Stimulated activated CD8-positive, alpha-beta memory T cell treated with anti-CD3 and anti-CD28 coated beads, Interleukin-7, amount 100 ng/mL, for 24 hours (primary cell): Measurements from ENCODE around the gene GNG7.
"Not testable (repeated sequence)": the region's sequence is repeated elsewhere in the genome, so short reads cannot be mapped to it uniquely, and the experiment has no call there.

Source experiments
- DNase-seq: peaks from one replicate; pipeline ENCODE4 v3.0.0-alpha.2; 2020; ENCODE audit warnings: low read depth

GNG7 gene

GRCh38 chr19:2574971-2575630 lies 127.4 kb downstream of the GNG7 start:
- DNase-seq: no peak

DNA sequence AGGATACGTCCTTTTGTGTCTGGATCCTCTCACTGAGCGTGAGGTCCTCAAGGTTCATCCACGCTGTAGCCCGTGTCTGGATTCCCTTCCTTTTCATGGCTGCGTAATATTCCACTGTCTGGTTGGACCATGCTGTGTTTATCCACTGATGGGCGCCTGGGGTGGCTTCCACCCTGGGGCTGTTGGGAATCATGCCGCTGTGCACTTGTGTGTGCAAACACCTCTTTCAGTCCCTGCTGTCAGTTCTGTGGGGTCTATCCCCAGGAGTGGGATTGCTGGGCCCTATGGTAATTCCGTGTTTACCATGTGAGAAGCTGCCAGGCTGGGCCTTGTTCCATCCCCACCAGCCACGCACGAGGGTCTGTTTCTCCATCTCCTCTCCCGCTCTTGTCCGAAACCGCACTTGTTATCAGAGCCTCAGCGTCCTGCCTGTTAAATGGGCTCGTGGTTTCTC lies 128.0 kb downstream of the GNG7 start:
- no peak for DNase-seq

GRCh38 chr19:2573916-2574315 lies 128.6 kb downstream of the GNG7 start:
- no peak for DNase-seq

DNA sequence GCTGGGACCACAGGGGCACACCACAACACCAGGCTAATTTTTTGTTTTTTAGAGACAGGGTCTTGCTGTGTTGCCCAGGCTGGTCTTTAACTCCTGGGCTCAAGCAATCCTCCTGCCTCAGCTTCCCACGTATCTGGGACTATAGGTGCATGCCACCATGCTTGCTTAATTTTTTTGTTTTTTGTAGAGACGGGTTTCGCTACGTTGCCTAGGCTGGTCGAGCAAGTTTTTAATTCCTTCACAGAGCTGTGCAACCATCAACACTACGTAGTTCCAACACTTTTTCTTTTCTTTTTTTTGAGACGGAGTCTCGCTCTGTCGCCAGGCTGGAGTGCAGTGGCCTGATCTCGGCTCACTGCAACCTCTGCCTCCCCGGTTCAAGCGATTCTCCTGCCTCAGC lies 130.3 kb downstream of the GNG7 start:
- not testable (repeated sequence) for DNase-seq

DNA sequence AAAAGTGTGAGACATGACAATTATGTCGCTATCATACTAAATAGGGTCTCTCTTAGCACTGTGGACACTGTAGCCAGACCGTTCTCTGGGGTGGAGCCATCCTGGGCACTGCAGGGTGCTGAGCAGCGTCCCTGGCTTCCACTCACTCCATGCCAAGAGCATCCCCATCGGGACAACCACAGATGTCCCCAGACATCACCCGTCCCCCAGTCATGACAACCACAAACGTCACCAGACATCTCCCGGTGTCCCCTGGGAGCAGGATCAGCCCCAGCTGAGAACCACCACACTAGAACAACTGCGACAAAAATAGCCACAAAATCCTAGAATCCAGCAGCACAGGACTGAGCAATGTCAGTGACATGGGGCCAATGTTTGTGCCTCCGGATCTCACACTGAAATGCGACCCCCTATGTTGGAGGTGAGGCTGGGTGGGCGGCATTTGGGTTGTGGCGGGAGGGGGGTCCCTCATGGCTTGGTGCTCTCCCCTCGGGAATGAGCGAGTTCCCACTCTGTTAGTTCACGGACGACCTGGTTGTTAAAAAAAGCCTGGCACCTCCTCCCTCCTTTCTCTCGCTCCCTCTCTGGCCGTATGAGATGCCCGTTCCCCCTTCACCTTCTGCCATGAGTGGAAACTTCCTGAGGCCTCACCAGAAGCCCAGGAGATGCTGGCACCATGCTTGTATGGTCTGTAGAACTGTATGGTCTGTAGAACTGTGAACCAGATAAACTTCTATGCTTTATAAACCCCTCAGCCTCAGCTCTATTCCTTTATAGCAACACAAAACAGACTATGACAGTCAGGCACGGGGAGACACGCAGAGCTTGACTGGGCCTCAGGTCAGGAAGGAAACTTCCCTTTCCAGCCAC lies 132.7 kb downstream of the GNG7 start:
- DNase-seq: no peak

DNA sequence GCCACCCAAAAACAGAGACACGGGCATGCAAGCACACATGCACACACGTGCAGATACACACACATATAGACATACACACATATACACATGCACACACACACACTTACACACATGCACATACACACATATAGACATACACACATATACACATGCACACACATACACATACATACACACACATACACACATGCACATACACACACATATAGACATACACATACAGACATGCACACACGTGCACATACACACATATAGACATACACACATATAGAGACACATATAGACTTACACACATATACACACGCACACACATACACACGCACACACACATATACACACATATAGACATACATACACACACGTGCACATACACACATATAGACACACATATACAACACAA lies 134.5 kb downstream of the GNG7 start:
- DNase-seq: no peak

DNA sequence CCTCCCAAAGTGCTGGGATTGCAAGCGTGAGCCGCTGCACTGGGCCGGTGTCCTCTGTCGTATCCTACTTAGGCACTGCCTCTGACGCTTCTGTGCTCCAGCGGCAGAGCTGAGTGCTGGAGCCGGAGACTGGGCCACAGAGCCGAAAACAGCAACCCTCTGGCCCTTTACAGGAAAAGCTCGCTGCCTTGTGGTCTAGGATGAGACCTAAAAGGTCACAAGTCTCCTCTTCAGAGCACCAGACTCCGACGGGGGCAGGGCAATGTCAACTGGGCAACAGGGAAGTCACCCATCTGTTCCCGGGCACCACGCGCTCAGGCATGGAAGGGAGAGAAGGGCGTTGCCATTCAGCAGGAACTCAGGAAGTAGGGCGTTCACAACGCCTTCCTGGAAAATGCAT lies 134.9 kb downstream of the GNG7 start:
- DNase-seq: no peak

- DNase-seq: not testable (repeated sequence)
Measured at GRCh38 chr19:2563546-2563945, 138.9 kb downstream of the GNG7 start.

GRCh38 chr19:2561895-2562294 lies 140.6 kb downstream of the GNG7 start:
- DNase-seq: peak; percentile 43

- no peak for DNase-seq
Measured at GRCh38 chr19:2561221-2561620, 141.3 kb downstream of the GNG7 start.

DNA sequence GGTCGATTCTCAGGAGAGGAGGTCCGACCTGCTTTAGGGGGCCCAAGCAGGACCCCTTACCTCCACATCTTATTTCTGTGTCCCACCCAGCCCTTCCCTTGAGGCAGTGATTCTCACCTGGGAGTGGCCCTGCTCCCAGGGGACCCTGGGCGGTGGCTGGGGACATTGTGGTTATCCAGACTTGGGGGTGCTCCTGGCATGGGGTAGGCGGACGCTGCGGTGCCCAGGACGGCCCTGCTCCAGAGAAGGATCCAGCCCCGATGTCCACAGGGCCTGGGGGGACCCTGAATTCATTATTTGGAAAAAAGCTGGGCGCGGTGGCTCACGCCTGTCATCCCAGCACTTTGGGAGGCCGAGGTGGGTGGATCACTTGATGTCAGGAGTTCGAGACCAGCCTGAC lies 142.1 kb downstream of the GNG7 start:
- DNase-seq: no peak

GRCh38 chr19:2558543-2558942 lies 144.0 kb downstream of the GNG7 start:
- no peak for DNase-seq

DNA sequence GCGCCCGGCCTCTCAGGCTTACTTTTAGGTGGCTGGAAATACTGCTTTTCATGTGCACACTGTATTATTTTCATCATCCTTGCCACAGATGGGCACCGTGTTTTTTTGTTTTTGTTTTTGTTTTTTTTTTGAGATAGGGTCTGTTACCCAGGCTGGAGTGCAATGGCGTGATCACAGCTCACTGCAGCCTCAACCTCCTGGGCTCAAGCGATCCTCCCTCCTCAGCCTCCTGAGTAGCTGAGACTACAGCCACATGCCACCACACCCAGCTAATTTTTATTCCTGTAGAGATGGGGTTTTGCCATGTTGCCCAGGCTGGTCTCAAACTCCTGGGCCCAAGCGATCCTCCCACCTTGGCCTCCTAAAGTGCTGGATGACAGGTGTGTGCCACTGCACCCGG lies 144.4 kb downstream of the GNG7 start:
- DNase-seq: not testable (repeated sequence)

DNA sequence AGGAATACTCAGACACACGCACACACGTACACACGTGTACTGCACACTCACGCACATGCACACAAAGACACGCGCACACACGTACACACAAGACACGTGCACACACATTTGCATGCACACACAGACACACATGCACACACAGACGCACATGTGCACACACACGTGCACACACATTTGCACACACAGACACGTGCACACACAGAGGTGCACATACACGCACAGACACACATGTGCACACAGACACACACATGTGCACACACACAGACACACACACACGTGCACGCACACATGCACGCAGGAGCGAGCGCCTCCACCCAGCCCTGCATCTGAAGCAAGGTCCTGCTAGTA lies 145.4 kb downstream of the GNG7 start:
- no peak for DNase-seq

DNA sequence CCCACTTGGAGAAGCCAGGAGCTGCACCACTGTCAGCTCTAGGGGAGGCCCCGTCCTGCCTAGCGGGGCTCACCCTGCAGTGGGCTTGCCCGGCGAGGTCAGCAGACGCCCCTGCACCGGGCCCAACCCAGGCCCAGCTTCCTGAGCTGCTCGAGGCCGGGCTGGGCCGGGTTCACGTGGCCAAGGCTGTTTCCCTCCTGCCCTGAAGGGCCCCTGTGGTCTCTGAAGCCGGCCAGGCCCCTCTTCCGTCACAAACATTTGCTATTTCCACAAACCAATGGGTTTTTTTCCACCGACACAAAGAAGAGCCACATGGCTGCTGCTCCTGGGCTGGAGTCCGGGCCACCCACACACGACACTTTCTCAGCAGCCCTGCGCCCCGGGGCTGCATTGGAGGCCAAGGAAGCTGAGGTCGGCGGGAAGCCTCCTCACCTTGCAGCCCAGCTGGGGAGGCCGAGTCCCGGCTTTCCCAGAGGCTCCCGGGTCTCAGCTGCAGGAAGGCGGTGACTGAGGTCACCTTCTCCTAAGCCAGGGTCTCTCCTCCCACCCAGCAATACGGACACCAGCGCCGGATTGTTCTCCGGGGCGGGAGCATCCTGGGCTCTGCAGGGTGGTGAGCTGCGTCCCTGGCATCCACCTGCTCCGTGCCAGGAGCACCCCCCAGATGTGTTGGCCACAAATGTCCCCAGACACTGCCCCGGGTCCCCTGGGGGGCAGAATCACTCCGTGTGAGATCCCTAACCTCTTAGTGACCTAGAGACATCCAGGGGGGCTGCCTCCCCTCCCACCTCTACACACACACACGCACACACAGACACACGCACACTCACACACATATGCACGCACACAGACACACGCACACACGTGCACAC lies 146.0 kb downstream of the GNG7 start:
- DNase-seq: no peak

GRCh38 chr19:2555422-2556220 lies 146.9 kb downstream of the GNG7 start:
- no peak for DNase-seq

- no peak for DNase-seq
Measured at GRCh38 chr19:2554856-2555255, 147.6 kb downstream of the GNG7 start.

- no peak for DNase-seq
Measured at GRCh38 chr19:2553510-2553909, 149.0 kb downstream of the GNG7 start.

- DNase-seq: no peak
Measured at GRCh38 chr19:2552859-2553258, 149.6 kb downstream of the GNG7 start.

GRCh38 chr19:2551864-2552185 lies 150.7 kb downstream of the GNG7 start:
- no peak for DNase-seq

- no peak for DNase-seq
Measured at GRCh38 chr19:2551172-2551863, 151.2 kb downstream of the GNG7 start.
